Stimulated activated memory B cell treated with anti-CD40 and anti-IgM and Interleukin-4, amounts not matched to agents 10 μg/mL and 1 μg/mL and 100 μg/mL, for 72 hours (primary cell): ENCODE results near the gene OR10H1.

Experiments
- ATAC-seq: fragments of 150-1000 bp; cut with Tn5 transposase; 2 replicates; pipeline ENCODE4 v1.10.0; 2021
- H3K27ac Mint-ChIP-seq: one replicate; pipeline ENCODE4 v1.8.0; 2022; ENCODE audit warnings: mild to moderate bottlenecking, mixed read lengths
- H3K27me3 Mint-ChIP-seq: one replicate; pipeline ENCODE4 v1.8.0; 2022; ENCODE audit warnings: mixed read lengths
- H3K36me3 Mint-ChIP-seq: one replicate; pipeline ENCODE4 v1.8.0; 2022; ENCODE audit warnings: mixed read lengths
- H3K4me1 Mint-ChIP-seq: one replicate; pipeline ENCODE4 v1.8.0; 2022; ENCODE audit warnings: mixed read lengths
- H3K4me3 Mint-ChIP-seq: one replicate; pipeline ENCODE4 v1.8.0; 2022; ENCODE audit warnings: mild to moderate bottlenecking, moderate library complexity, mixed read lengths
- H3K9me3 Mint-ChIP-seq: one replicate; pipeline ENCODE4 v1.8.0; 2022; ENCODE audit warnings: mixed read lengths

The OR10H1 gene

GRCh38 chr19:15758379-15758778 lies 57.1 kb downstream of the OR10H1 start:
- Mint-ChIP-seq H3K4me3 (no peak overlapping the region), H3K36me3 (peaks cover 6% of the 10 kb centered on the region), H3K4me1 (no peaks in the 10 kb centered on the region), H3K27me3 (peaks cover 78% of the 10 kb centered on the region), H3K27ac (no peak overlapping the region), H3K9me3 (peaks cover 7% of the 10 kb centered on the region)
- ATAC-seq, result no peak
